Tongue (tissue), 2 donors: ENCODE data around the gene FHL2. TPM values are rescaled to one million over a fixed set of nuclear protein-coding genes. Genes with fewer than 3 reads are reported as not detected.
"Not testable (repeated sequence)": the region's sequence is repeated elsewhere in the genome, so short reads cannot be mapped to it uniquely, and the experiment has no call there.

Source experiments
- DNase-seq: peaks from one replicate; pipeline ENCODE4 v3.0.0-alpha.2; 2015
- total RNA-seq: library from RNA; depleted of rRNA; stranded (reverse); fragments of >200 nt; gene quantifications from one replicate; pipeline ENCODE4 v1.2.3, GENCODE V29; 2014

Gene FHL2, protein sequence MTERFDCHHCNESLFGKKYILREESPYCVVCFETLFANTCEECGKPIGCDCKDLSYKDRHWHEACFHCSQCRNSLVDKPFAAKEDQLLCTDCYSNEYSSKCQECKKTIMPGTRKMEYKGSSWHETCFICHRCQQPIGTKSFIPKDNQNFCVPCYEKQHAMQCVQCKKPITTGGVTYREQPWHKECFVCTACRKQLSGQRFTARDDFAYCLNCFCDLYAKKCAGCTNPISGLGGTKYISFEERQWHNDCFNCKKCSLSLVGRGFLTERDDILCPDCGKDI
- total RNA-seq = 193 TPM

DNA sequence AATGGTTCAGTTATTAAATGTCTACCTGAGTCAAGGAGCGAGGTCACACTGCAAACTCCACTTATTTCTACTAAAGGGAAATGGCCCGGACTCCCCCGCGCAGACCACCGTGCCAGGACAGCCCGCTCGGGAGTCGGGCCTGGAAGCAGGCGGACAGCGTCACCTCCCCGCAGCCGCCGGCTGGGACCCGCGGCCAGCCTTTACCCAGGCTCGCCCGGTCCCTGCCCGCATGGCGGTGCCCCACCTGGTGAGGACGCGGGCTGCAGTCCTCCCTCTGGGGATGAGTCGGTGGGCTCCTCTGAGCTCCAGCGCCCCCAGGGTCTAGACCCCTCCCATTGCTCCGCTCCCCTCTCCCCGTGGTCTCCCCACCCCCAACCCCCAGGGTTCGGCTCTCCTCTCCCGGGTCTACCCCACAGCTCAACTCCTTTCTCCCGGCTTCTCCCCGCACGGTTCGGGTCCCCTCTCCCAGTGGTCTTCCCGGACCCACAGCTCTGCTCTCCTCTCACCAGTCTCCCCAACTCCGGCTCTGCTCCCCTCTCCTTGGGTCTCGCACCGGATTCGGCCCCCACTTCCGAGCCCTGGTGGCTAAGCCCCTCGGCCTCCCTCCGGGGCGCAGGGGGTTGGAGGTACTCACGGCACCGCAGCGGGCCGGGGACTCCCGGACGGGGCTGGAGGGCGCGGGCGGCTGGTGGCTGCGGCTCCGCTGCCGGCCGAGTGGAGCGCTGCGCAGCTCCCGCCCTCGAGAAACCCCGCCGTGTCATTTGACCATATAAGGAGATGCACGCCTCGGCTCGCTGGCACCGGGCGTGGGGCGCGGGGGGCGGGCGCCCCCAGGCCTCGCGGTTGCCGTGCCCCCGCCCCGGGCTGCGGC, at the start of gene FHL2:
FHL2 (minus strand) TSS at position 716 of the 871 bp plus-strand sequence. CDS start 12,535 bp downstream, outside the sequence.
- peak; percentile 92 for DNase-seq

DNA sequence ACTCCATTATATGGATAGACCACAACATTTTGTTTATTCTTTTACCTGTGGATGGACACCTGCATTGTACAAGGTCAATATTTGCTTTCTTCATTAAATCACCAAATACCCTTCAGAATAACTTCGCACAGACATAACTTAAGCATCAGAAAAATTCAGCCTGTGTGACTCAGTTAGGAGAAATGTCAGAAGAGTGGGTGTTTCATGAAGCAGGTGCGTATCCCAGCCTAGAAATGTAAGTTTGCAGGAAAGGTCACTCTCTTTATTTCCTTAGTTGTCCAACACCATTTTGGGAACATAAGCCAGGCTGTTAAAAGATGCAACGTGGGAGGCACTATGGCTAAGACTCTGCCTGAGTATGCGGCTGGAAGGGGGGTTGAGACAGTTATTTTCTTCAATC, 48.6 kb upstream of the FHL2 start:
- no peak for DNase-seq

DNA sequence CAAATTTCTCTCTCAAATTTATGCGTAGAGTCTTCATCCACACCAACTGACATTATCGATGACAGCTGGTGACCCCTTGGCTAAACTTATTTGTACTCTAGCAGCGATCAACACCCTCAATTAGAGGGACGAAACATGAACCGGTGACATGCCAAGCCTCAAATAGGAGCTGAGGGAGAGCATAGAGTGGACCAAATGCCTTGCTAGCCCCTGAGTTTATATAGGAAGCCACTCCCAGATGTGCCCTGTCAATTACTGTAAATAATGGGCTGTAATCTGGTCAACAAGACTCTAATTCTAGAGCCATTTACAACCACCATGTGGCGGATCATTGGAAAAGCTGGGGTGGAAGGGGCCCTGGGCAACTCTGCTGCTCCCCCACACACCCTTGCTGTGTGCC, 47.6 kb upstream of the FHL2 start:
- DNase-seq = peak; percentile 79

DNA sequence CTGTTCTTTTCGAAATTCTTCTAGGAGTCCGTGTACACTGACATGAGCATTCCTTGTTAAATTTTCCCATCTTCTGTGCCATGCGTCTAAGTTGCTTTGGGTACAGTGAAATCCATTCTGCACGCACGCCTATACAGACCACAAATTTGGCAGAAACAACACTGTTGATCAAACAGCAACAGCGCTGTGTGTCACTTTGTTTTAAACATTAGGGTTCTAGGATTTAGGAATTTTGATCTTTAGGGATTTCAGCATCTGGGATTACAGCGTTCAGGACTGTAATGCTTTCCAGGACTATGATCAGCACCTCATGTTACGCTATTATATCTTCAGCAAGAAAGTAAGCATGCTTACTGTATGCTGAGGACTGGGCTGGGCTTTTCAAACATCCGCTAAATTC, 47.1 kb upstream of the FHL2 start:
- peak; percentile 84 for DNase-seq

DNA sequence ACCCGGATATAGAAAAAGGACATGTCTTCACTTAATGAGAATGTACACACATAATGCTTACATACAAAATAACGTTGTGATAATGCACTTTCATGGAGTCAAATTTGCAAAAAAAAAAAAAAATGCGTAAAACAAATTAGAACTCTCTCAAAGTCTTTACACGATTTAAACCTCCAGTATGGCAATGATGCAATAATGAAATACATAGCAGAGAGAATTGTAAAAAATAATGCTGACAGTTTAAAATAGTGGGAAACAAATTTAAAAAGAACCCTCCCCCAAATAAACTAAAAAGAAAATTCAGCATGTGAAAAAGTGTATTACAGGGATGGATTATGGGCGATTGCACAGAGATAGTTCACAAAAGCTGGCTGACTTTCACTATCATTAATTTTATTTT, 46.6 kb upstream of the FHL2 start:
- no peak for DNase-seq

DNA sequence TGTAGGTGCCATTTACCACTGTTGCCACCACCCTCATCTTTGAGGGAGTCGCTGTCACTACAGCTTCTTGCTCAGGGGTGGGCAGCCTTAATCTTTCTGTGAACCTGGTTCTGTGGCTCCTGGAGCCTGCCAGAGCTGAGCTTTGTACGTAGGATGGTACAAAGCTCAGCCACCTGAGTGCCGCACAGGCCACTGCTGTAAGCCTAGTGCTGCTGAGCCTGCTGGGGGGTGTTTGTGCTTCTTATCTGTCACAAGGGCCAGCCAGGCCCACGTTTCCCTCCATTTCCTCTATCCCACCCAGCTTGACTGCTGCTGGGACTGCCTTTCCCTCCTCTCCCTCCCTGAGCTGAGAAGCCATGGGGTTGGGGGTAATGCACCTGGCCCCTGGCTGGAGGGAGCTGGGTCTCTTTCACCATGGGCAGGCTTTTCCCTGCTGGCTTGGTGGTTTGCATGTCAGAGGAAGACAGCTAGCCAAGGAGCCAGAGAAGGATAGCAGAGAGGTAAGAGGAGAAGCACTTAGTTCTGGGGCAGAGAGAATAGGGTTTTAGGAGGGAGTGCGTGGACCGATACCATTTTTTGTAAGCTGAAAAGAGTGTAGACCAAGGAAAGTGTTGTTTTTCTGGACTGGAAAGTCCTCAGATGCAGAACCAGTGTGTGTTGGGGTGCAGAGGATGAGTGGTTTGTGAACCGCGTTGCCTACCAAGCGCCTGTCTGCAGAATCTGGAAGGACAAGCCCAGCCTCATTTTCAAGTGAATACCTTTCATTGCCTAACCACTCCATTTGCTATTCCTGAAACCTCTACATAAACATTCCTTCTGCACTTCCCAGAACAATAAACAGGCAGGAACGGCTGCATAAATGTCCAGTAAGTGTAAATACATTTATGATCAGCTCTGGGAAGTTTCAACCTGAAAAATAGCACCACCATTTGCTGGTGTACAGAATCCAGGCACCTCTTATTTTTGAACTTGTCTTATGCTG, 45.1 kb upstream of the FHL2 start:
- peak; percentile 67 for DNase-seq

DNA sequence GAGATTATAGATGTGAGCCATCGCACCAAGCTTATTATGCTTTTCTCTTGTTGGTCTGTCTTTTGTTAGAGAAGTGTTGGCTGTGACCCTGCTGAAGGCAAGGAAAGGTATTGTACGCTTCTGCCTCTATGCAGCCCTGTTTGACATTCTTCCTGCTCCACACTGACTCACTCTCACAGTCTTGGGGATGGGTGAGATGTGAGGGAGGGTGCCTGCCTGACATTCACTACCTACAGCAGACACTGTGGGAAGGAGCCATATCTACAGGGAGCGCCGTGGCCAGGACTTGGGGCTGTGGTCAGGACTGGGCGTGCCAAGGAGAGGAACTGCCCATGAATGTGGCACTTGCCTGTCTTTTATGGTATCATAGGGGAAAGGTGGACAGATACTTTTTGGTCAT, 43.9 kb upstream of the FHL2 start:
- DNase-seq = no peak

- no peak for DNase-seq
These were observed 43.2 kb upstream of the FHL2 start for GRCh38 chr2:105442056-105442455.

DNA sequence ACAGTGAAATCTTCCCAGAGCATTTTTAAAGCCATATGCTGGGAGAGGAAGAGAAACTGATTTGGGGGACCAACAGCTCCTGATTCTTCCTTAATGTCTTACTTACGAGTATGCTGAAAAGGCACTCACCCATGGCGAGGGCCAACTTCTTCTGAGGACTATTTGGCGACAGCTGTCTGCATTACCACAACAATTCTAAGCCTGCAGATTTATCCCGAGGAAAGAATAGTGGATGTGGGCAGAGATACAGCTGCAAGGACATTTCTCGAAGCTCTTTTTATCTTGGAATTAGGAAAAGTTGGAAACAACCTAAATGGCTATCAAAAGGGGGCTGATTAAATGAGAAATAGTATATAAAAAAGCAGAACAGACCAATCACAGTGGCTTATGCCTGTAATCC, 40.3 kb upstream of the FHL2 start:
- DNase-seq = peak; percentile 80

DNA sequence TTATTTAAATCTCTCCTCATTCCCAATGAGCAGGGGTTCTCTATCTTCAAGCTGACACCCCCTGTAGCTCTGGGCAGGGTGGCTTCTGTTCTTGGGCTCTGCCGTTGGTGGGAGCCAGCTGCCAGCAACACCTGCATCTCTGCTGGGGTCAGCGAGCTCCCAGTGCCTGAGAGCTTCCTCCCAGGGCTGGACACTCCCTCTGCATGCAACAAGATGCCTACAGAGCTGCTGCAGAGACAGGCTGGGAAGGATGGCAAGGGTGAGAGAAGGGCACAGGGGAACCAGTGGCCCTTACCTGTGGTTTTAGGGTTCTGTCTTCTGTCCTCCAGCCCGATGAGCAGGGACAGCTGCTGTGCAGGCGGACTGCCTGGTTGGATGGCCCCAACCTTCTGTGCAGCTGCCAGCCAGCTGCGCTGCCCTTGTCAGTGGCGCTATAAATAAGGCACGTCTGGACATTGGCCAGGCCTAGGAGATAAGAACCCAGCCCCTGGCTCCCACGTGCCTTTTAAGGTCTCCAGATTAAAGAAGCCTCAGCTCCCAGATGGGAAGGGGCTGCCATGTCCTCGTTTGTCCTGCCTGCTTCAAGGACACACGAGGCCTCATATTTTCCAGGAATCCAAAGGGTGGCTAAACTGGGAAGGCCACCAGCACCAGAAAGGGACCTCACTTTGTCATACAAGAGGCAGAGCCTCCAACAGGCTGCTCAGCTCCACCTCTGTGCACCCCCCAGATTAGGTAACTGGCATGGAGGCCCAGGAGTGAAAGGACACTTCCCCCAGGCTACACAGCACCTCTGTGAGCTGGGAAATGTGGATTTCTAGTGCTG, 39.5 kb upstream of the FHL2 start:
- peak; percentile 97 for DNase-seq

DNA sequence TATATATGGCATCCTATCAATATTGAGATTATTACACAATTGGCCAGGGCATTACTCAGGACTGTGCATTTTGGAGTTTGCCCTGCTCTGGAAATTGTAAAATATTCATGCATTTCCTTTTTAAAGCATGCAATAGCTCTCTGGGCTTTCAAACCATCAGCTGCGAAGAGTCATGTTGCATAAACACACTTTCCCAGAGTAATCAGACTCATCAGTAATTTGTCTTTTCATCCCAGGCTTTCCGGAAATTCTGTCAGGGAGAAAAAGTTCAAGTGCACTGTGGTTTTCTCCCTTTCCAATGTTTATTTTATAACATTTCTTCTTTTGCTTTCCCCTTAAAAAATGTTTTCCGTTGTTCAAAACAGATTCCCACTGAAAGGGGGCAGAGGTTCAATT, 38.9 kb upstream of the FHL2 start:
- DNase-seq = peak; percentile 89

- no peak for DNase-seq
These were observed 33.9 kb upstream of the FHL2 start for GRCh38 chr2:105432749-105433148.

GRCh38 chr2:105432044-105432399, 33.2 kb upstream of the FHL2 start:
- DNase-seq = peak; percentile 64

DNA sequence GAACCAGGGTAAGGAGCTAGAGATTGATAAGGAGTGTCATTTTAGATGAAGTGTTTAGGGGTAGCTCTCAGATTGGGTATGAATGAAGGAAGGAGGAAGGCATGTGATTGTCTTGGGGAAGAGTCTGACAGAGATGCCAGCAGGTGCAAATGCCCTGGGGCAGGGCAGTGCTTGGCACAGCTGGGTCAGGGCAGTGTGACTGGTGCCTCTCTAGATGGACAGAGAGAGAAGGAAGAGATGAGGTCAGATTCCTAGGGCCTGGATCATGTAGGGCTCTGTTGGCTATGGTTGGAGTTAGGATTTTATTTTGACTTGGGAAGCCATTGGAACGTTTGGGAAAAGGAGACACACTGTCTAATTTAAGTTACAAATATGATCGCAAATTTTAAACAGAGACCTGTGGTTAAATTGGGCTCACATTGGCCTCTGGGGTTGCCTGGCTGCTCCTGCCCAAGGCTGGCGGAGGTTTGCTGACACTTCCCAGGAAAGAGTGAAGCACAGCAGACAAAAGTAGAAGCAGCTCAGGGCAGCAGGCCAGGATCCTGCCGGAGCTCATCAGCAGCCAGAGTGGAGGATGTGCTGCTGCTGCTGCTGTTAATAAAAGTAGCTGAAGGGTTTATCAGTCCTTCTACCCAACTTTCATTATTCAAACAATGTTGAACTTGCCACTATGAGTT, 32.7 kb upstream of the FHL2 start:
- peak; percentile 76 for DNase-seq

GRCh38 chr2:105428387-105429018, 29.7 kb upstream of the FHL2 start:
- DNase-seq = no peak

- no peak for DNase-seq
These were observed 28.6 kb upstream of the FHL2 start for GRCh38 chr2:105427485-105427884.

- DNase-seq = no peak
These were observed 27.9 kb upstream of the FHL2 start for GRCh38 chr2:105426626-105427292.

GRCh38 chr2:105425936-105426625, 27.2 kb upstream of the FHL2 start:
- no peak for DNase-seq

GRCh38 chr2:105424836-105425235, 26.0 kb upstream of the FHL2 start:
- not testable (repeated sequence) for DNase-seq
